ENCODE results near the gene TEX52. TPM values are rescaled to one million over a fixed set of nuclear protein-coding genes. Genes with fewer than 3 reads are reported as not detected.
A peak's percentile ranks its signal among the peaks of the same experiment; 100 is the strongest.

TEX52 gene
- total and polyA plus RNA-seq, 2 of the 13 experiments (the other 11 are each of a cell fraction or from before 2014, with no cell fraction given) = 0.05 TPM; not detected in 1

DNA sequence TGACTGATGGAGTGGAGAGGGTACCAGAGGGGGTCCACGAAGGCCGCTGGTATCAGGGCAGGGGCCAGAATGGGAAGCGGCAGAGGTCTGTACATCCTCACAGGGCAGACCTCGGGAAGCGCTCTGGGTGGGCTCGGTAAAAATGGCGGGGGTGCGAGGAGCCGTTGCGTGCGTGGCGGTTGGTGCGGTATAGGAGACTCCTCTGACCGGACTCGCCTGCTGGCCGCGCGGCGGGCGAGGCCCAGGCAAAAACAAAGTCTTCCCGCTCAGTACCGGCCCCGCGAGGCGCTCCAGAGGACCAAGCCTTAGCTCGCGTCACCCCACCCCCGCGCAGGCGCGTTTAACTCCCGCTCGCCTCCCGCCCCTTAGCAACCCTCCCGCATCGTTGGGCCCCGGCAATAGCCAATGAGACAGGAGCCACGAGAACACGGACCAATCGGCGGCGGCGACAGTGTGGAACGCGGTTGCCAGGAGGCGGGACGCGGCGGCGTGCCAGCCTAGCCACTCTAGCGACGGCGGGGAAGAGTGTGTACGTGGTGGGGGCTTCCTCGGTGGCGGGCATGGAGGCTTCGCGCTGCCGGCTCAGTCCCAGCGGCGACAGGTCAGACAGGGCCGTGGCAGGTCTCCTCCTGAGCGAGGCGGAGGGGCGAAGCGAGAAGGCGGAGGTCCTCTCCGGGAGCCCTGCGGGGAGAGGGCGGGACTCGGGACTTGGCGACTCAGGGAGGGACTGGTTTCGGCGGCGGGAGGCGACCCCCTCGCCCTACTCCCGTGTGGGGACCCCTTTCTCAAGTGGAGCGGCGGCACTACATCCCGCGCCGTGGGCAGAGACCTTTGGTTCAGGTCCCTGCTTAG is 33.8 kb upstream of the TEX52 start, which contains the start of gene TULP3 (continued):
- TF ChIP-seq ZNF121 (CRISPR knock-in tag; IDR thresholded peaks at IDR 0.05) = 0 out of 2 replicates have a peak, but pooled peaks have one; percentile 42
- no peak for TF ChIP-seq FOSL2 (CRISPR knock-in tag; IDR thresholded peaks at IDR 0.05)
- TF ChIP-seq, protein P1, sequence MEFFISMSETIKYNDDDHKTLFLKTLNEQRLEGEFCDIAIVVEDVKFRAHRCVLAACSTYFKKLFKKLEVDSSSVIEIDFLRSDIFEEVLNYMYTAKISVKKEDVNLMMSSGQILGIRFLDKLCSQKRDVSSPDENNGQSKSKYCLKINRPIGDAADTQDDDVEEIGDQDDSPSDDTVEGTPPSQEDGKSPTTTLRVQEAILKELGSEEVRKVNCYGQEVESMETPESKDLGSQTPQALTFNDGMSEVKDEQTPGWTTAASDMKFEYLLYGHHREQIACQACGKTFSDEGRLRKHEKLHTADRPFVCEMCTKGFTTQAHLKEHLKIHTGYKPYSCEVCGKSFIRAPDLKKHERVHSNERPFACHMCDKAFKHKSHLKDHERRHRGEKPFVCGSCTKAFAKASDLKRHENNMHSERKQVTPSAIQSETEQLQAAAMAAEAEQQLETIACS (CRISPR knock-in tag; IDR thresholded peaks at IDR 0.05) = no peak
- TF ChIP-seq ZBTB38 (CRISPR knock-in tag; IDR thresholded peaks at IDR 0.05) = peak; percentile 93
- TF ChIP-seq WIZ (CRISPR knock-in tag; IDR thresholded peaks at IDR 0.05) = peak; percentile 84; the same call in 1 of the 2 replicates
- peak; percentile 61; the same call in 1 of the 2 replicates for TF ChIP-seq RFXANK (CRISPR knock-in tag; IDR thresholded peaks at IDR 0.05)
- TF ChIP-seq ZNF878 (CRISPR knock-in tag; IDR thresholded peaks at IDR 0.05) = peak; percentile 56; the same call in 1 of the 2 replicates
- no peak for TF ChIP-seq ZNF644 (CRISPR knock-in tag; IDR thresholded peaks at IDR 0.05; ENCODE audit: low read depth)
- peak; percentile 38; the same call in 1 of the 2 replicates for TF ChIP-seq ZNF788 (CRISPR knock-in tag; IDR thresholded peaks at IDR 0.05; ENCODE audit: borderline replicate concordance)
- TF ChIP-seq NCOR1 (IDR thresholded peaks at IDR 0.05; ENCODE audit: borderline replicate concordance, low read length) = no peak
- TF ChIP-seq ZNF468 (CRISPR knock-in tag; IDR thresholded peaks at IDR 0.05) = no peak
- peak; percentile 68 for TF ChIP-seq MEIS2 (CRISPR knock-in tag; IDR thresholded peaks at IDR 0.05)
- TF ChIP-seq, protein P2, sequence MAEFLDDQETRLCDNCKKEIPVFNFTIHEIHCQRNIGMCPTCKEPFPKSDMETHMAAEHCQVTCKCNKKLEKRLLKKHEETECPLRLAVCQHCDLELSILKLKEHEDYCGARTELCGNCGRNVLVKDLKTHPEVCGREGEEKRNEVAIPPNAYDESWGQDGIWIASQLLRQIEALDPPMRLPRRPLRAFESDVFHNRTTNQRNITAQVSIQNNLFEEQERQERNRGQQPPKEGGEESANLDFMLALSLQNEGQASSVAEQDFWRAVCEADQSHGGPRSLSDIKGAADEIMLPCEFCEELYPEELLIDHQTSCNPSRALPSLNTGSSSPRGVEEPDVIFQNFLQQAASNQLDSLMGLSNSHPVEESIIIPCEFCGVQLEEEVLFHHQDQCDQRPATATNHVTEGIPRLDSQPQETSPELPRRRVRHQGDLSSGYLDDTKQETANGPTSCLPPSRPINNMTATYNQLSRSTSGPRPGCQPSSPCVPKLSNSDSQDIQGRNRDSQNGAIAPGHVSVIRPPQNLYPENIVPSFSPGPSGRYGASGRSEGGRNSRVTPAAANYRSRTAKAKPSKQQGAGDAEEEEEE (CRISPR knock-in tag; IDR thresholded peaks at IDR 0.05; ENCODE audit: borderline replicate concordance) = peak; percentile 86; the same call in 1 of the 2 replicates
- TF ChIP-seq MTF2 (CRISPR knock-in tag; IDR thresholded peaks at IDR 0.05; ENCODE audit: borderline replicate concordance) = 0 out of 2 replicates have a peak, but pooled peaks have one; percentile 35
- TF ChIP-seq ZFP36L2 (CRISPR knock-in tag; IDR thresholded peaks at IDR 0.05) = no peak
- TF ChIP-seq, protein P3, sequence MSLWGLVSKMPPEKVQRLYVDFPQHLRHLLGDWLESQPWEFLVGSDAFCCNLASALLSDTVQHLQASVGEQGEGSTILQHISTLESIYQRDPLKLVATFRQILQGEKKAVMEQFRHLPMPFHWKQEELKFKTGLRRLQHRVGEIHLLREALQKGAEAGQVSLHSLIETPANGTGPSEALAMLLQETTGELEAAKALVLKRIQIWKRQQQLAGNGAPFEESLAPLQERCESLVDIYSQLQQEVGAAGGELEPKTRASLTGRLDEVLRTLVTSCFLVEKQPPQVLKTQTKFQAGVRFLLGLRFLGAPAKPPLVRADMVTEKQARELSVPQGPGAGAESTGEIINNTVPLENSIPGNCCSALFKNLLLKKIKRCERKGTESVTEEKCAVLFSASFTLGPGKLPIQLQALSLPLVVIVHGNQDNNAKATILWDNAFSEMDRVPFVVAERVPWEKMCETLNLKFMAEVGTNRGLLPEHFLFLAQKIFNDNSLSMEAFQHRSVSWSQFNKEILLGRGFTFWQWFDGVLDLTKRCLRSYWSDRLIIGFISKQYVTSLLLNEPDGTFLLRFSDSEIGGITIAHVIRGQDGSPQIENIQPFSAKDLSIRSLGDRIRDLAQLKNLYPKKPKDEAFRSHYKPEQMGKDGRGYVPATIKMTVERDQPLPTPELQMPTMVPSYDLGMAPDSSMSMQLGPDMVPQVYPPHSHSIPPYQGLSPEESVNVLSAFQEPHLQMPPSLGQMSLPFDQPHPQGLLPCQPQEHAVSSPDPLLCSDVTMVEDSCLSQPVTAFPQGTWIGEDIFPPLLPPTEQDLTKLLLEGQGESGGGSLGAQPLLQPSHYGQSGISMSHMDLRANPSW (CRISPR knock-in tag; IDR thresholded peaks at IDR 0.05; ENCODE audit: borderline replicate concordance) = no peak
- no peak; the same call in 1 of the 2 replicates for TF ChIP-seq CENPT (CRISPR knock-in tag; IDR thresholded peaks at IDR 0.05; ENCODE audit: low read depth)
- no peak for TF ChIP-seq ZNF720 (CRISPR knock-in tag; IDR thresholded peaks at IDR 0.05)
- TF ChIP-seq, protein P4, sequence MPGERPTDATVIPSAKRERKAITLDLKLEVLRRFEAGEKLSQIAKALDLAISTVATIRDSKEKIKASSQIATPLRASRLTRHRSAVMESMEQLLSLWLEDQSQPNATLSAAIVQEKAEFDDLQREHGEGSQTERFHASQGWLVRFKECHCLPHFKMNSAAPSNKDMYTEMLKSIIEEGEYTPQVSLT (CRISPR knock-in tag; IDR thresholded peaks at IDR 0.05; ENCODE audit: borderline replicate concordance, low read depth) = no peak; the same call in 1 of the 2 replicates
- 0 out of 2 replicates have a peak, but pooled peaks have one; percentile 9 for TF ChIP-seq ZNF329 (CRISPR knock-in tag; IDR thresholded peaks at IDR 0.05; ENCODE audit: low read depth)
- peak; percentile 42; the same call in 1 of the 2 replicates for TF ChIP-seq ZSCAN9 (CRISPR knock-in tag; IDR thresholded peaks at IDR 0.05; ENCODE audit: borderline replicate concordance)
- no peak for TF ChIP-seq ZNF260 (CRISPR knock-in tag; IDR thresholded peaks at IDR 0.05; ENCODE audit: borderline replicate concordance, low read depth)
- peak; percentile 14 for TF ChIP-seq RXRA (CRISPR knock-in tag; IDR thresholded peaks at IDR 0.05)
- TF ChIP-seq ZNF850 (CRISPR knock-in tag; conservative IDR thresholded peaks at IDR 0.05) = no peak

Measured in HepG2 (cell line).